ENCODE measurements around the gene LTBP1.

LTBP1 gene

DNA sequence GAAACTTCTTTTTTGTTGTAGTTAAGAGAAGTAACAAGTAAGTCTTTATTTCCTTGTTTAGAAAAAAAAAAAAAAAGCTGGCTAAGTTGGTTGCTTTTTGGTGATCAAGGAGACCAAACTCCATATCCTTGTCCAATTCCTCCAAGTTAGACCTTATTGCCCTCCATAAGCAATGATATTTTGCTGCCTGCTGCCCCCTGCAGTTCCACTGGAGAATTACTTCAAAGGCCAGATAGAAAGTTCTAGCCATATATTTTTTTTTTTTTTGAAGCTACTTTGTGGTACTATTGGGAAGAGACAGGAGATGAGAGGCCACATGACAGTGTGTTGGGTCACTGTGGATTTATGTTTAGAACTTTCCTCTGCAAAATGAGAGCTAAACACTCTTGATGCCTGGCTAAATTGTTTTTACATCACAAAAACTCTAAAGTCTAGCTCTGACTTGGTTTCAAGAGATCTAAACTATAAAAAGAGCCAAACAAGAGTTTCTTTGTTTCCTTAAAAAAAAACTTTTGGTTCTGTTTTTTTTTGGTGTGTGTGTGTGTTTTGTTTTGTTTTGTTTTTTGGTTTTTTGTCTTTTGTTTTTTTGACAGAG, 449.0 kb downstream of the LTBP1 start:
- TF ChIP-seq, protein P1, sequence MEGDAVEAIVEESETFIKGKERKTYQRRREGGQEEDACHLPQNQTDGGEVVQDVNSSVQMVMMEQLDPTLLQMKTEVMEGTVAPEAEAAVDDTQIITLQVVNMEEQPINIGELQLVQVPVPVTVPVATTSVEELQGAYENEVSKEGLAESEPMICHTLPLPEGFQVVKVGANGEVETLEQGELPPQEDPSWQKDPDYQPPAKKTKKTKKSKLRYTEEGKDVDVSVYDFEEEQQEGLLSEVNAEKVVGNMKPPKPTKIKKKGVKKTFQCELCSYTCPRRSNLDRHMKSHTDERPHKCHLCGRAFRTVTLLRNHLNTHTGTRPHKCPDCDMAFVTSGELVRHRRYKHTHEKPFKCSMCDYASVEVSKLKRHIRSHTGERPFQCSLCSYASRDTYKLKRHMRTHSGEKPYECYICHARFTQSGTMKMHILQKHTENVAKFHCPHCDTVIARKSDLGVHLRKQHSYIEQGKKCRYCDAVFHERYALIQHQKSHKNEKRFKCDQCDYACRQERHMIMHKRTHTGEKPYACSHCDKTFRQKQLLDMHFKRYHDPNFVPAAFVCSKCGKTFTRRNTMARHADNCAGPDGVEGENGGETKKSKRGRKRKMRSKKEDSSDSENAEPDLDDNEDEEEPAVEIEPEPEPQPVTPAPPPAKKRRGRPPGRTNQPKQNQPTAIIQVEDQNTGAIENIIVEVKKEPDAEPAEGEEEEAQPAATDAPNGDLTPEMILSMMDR (IDR thresholded peaks at IDR 0.05; ENCODE audit: borderline replicate concordance, insufficient read depth, low read depth, low read length): peak; percentile 56; the same call in 1 of the 2 replicates
- H3K4me3 ChIP-seq (ENCODE audit: low read depth, low read length): no peak overlapping the region

- H3K4me3 ChIP-seq (ENCODE audit: low read depth, low read length): no peak overlapping the region
- TF ChIP-seq, protein P1 (IDR thresholded peaks at IDR 0.05; ENCODE audit: borderline replicate concordance, insufficient read depth, low read depth, low read length): no peak
These were observed 457.6 kb downstream of the LTBP1 start for GRCh38 chr2:33404321-33404720.

- H3K4me3 ChIP-seq (ENCODE audit: low read depth, low read length): no peak overlapping the region
- TF ChIP-seq, protein P1 (IDR thresholded peaks at IDR 0.05; ENCODE audit: borderline replicate concordance, insufficient read depth, low read depth, low read length): no peak
These were observed 459.9 kb downstream of the LTBP1 start for GRCh38 chr2:33406622-33407021.

DNA sequence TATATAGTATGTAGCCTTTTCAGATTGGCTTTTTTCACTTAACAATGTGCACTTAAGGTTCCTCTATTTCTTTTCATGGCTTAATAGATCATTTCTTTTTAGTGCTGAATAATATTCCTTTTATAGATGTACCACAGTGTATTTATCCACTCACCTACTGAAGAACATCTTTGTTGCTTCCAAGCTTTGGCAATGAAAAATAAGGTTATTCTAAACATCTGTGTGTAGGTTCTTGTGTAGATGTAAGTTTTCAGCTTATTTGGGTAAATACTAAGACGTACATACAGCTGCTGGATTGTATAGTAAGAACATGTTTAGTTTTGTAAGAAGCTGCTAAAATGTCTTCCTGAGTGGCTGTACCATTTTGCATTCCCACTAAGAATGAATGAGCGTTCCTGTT, 461.4 kb downstream of the LTBP1 start:
- TF ChIP-seq, protein P1 (IDR thresholded peaks at IDR 0.05; ENCODE audit: borderline replicate concordance, insufficient read depth, low read depth, low read length): no peak
- H3K4me3 ChIP-seq (ENCODE audit: low read depth, low read length): no peak overlapping the region

- H3K4me3 ChIP-seq (ENCODE audit: low read depth, low read length): no peak overlapping the region
- TF ChIP-seq, protein P1 (IDR thresholded peaks at IDR 0.05; ENCODE audit: borderline replicate concordance, insufficient read depth, low read depth, low read length): no peak
These were observed 462.7 kb downstream of the LTBP1 start for GRCh38 chr2:33409417-33409955.

DNA sequence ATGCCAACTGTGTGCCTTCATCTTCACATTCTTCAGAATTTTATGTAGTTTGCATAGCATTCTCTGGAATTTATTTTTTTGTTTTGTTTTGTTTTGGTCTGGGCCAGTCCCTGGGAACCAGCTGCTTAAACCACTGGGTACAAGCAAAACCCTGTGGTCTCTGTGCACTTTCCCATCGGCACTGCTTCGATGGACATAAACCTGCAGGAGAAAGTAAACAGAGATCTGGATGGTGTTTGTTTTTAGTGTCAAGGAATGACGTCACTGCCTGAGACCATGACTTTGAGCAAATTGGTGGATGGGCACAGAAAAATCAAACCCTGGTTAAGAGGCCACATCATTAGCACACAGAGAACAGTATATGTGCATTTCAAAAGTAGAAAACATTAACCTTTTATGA, 465.0 kb downstream of the LTBP1 start:
- TF ChIP-seq, protein P1 (IDR thresholded peaks at IDR 0.05; ENCODE audit: borderline replicate concordance, insufficient read depth, low read depth, low read length): no peak
- H3K4me3 ChIP-seq (ENCODE audit: low read depth, low read length): no peak overlapping the region

DNA sequence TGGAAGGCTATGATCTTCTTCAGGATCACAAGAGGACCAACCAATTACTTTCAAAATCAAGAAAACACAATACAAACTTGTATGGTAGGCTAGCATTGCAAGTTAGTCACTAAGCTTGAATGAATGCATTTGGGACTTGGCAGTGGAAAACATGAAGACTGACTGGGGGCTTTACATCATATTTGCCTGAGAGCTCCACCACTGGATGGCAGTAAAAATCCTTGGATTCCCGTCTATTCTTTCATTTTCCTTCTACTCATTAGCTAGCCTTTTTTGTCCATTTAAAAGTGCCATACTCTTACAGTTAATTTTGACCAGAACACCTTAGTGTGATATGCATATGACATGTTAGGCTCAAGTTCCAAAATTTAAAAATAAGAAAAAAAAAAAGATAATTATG, 466.2 kb downstream of the LTBP1 start:
- TF ChIP-seq, protein P1 (IDR thresholded peaks at IDR 0.05; ENCODE audit: borderline replicate concordance, insufficient read depth, low read depth, low read length): no peak
- no peak overlapping the region for H3K4me3 ChIP-seq (ENCODE audit: low read depth, low read length)

Measured in GM12875 (cell line).